GM18867 (cell line): ENCODE measurements around the gene RBM34.
"Not testable (repeated sequence)": the region's sequence is repeated elsewhere in the genome, so short reads cannot be mapped to it uniquely, and the experiment has no call there.

Experiments
- ATAC-seq: cut with Tn5 transposase; IDR thresholded peaks from one replicate; pipeline ENCODE4 v1.9.1; 2021; ENCODE audit warnings: mild to moderate bottlenecking, moderate library complexity; ENCODE audit not compliant: unreplicated experiment

Gene RBM34

GRCh38 chr1:235093013-235093695 lies 67.9 kb downstream of the RBM34 start:
- ATAC-seq, result no peak

- not testable (repeated sequence) for ATAC-seq
Observed at GRCh38 chr1:235092415-235092814, 68.6 kb downstream of the RBM34 start.

- not testable (repeated sequence) for ATAC-seq
Observed at GRCh38 chr1:235092045-235092406, 69.0 kb downstream of the RBM34 start.

- ATAC-seq, result not testable (repeated sequence)
Observed at GRCh38 chr1:235091319-235092044, 69.6 kb downstream of the RBM34 start.

- no peak for ATAC-seq
Observed at GRCh38 chr1:235090406-235091069, 70.5 kb downstream of the RBM34 start.

- no peak for ATAC-seq
Observed at GRCh38 chr1:235088907-235089306, 72.1 kb downstream of the RBM34 start.

- ATAC-seq, result no peak
Observed at GRCh38 chr1:235088430-235088829, 72.6 kb downstream of the RBM34 start.

GRCh38 chr1:235087906-235088305 lies 73.1 kb downstream of the RBM34 start:
- ATAC-seq, result no peak

- ATAC-seq, result not testable (repeated sequence)
Observed at GRCh38 chr1:235085411-235086117, 75.5 kb downstream of the RBM34 start.
